OCI-LY7 (cell line): ENCODE results near the gene KRT31. TPM values are rescaled to one million over a fixed set of nuclear protein-coding genes. Genes with fewer than 3 reads are reported as not detected.

Source experiments
- BruUV-seq: library from RNA; stranded (reverse); fragments of 400-500 nt; replicated peaks from 2 replicates; lab custom pipeline; 2021; lab: Mats Ljungman, UMichigan
- CTCF ChIA-PET: fragments of 300-600 bp; sonication (Branson Sonifier 250); formaldehyde crosslinking; loops from one replicate; lab custom pipeline; 2022; ENCODE audit warnings: antibody characterized with exemption; ENCODE audit not compliant: unreplicated experiment; lab: Charles Lee
- POLR2A ChIA-PET: fragments of 300-600 bp; sonication (Branson Sonifier 250); formaldehyde crosslinking; loops from one replicate; lab custom pipeline; 2022; ENCODE audit warnings: antibody characterized with exemption; lab: Charles Lee
- DNase-seq: peaks from one replicate; pipeline ENCODE4 v3.0.0-alpha.2; 2015; ENCODE audit warnings: low spot score
- H2AFZ ChIP-seq: fragments of 200-600 bp; sonication (generic), shearing (Covaris generic); 2 replicates; pipeline ENCODE4 v1.6.1; 2014; ENCODE audit warnings: mild to moderate bottlenecking, antibody characterized with exemption, low read length, moderate library complexity
- H3K27ac ChIP-seq: fragments of 200-600 bp; sonication (generic); 2 replicates; pipeline ENCODE4 v1.5.1; 2014; ENCODE audit warnings: mixed run types, low read depth, mild to moderate bottlenecking, moderate library complexity, low read length, inconsistent platforms; ENCODE audit not compliant: poor library complexity, severe bottlenecking
- H3K36me3 ChIP-seq: fragments of 200-600 bp; sonication (generic); 2 replicates; pipeline ENCODE4 v1.6.1; 2014; ENCODE audit warnings: mild to moderate bottlenecking, antibody characterized with exemption, low read length, moderate library complexity, mixed read lengths; ENCODE audit not compliant: insufficient read depth
- H3K4me1 ChIP-seq: fragments of 200-600 bp; sonication (generic); 2 replicates; pipeline ENCODE4 v1.5.1; 2014; ENCODE audit warnings: mild to moderate bottlenecking, low read length; ENCODE audit not compliant: insufficient read depth, poor library complexity, severe bottlenecking
- H3K4me2 ChIP-seq: fragments of 200-600 bp; sonication (generic); 2 replicates; pipeline ENCODE4 v1.6.1; 2014; ENCODE audit warnings: mild to moderate bottlenecking, low read length
- H3K4me3 ChIP-seq: fragments of 200-600 bp; sonication (generic); 2 replicates; pipeline ENCODE4 v1.5.1; 2014; ENCODE audit warnings: mild to moderate bottlenecking, low read depth, low read length; ENCODE audit not compliant: poor library complexity, severe bottlenecking
- H3K79me2 ChIP-seq: fragments of 200-600 bp; sonication (generic); 2 replicates; pipeline ENCODE4 v1.6.1; 2016; ENCODE audit warnings: low read depth, mild to moderate bottlenecking, low read length, moderate library complexity, mixed read lengths; ENCODE audit not compliant: insufficient read depth
- H3K9me2 ChIP-seq: fragments of 200-600 bp; sonication (generic); 2 replicates; pipeline ENCODE4 v1.6.1; 2016; ENCODE audit warnings: mild to moderate bottlenecking, low read length, mixed read lengths; ENCODE audit not compliant: insufficient read depth
- H3K9me3 ChIP-seq: fragments of 200-600 bp; sonication (generic); 2 replicates; pipeline ENCODE4 v1.6.1; 2014; ENCODE audit warnings: mild to moderate bottlenecking, mixed run types, low read length, mixed read lengths
- H4K20me1 ChIP-seq: fragments of 200-600 bp; sonication (generic); 2 replicates; pipeline ENCODE4 v1.6.1; 2014; ENCODE audit warnings: mild to moderate bottlenecking, antibody characterized with exemption, low read length, moderate library complexity, mixed read lengths; ENCODE audit not compliant: insufficient read depth
- CTCF ChIP-seq: fragments of 200-600 bp; sonication (generic); conservative IDR thresholded peaks from 2 replicates; pipeline ENCODE4 v1.5.1; 2014; ENCODE audit warnings: mild to moderate bottlenecking, antibody characterized with exemption, low read length, moderate library complexity, mixed read lengths
- EZH2phosphoT487 ChIP-seq: fragments of 200-600 bp; sonication (generic); IDR thresholded peaks from 2 replicates; pipeline ENCODE4 v1.6.1; 2018; ENCODE audit warnings: low read depth, borderline replicate concordance, mild to moderate bottlenecking, mixed run types, antibody characterized with exemption, low read length, moderate library complexity, mixed read lengths
- intact Hi-C: fragments of 100-400 bp; cut with micrococcal nuclease; formaldehyde crosslinking; loops from one replicate; pipeline ENCODE4 v1.10.0; 2022; ENCODE audit not compliant: unreplicated experiment
- total RNA-seq, 2 experiments: library from RNA; depleted of rRNA in 1 of 2; stranded (reverse); fragments of >200 nt in 1 of 2; shearing (Covaris generic) in 1 of 2; gene quantifications; 2 replicates each; pipeline ENCODE4 v1.2.3, GENCODE V29; 2014 to 2022

The KRT31 gene
- total RNA-seq, 2 experiments from 2014 or later: not detected

GRCh38 chr17:41406205-41406604 lies 8.8 kb upstream of the KRT31 start:
- Histone ChIP-seq H3K36me3 (no peaks in the 10 kb centered on the region), H4K20me1 (no peaks in the 10 kb centered on the region), H3K9me3 (no peaks in the 10 kb centered on the region), H2AFZ (no peak overlapping the region), H3K9me2 (no peaks in the 10 kb centered on the region), H3K79me2 (no peaks in the 10 kb centered on the region), H3K4me1 (no peaks in the 10 kb centered on the region), H3K4me3 (no peak overlapping the region), H3K4me2 (no peak overlapping the region), H3K27ac (no peak overlapping the region)
- intact Hi-C loops: no loop called here
- BruUV-seq: no TSS peak
- CTCF ChIA-PET: no interaction called here
- no peak for DNase-seq
- POLR2A ChIA-PET: no interaction called here
- TF ChIP-seq EZH2phosphoT487: no peak
- no peak for TF ChIP-seq CTCF

- H3K27ac ChIP-seq: no peak overlapping the region
- no peaks in the 10 kb centered on the region for H3K9me3 ChIP-seq
- H3K4me1 ChIP-seq: no peaks in the 10 kb centered on the region
- intact Hi-C loops: no loop called here
- no peak overlapping the region for H3K4me3 ChIP-seq
- no peak for DNase-seq
- no peak overlapping the region for H2AFZ ChIP-seq
- no peaks in the 10 kb centered on the region for H4K20me1 ChIP-seq
- TF ChIP-seq CTCF (no peak), EZH2phosphoT487 (no peak)
- no peaks in the 10 kb centered on the region for H3K9me2 ChIP-seq
- H3K36me3 ChIP-seq: no peaks in the 10 kb centered on the region
- BruUV-seq: no TSS peak
- H3K4me2 ChIP-seq: no peak overlapping the region
- CTCF ChIA-PET: no interaction called here
- H3K79me2 ChIP-seq: no peaks in the 10 kb centered on the region
- POLR2A ChIA-PET: interaction anchor here (1.1 kb wide), 1 partner anchor 11 kb away, joined by 3 read pairs; no protein-coding TSS in a partner anchor
Observed at GRCh38 chr17:41404024-41404671, 6.7 kb upstream of the KRT31 start.

- H2AFZ ChIP-seq: no peak overlapping the region
- TF ChIP-seq CTCF (no peak), EZH2phosphoT487 (no peak)
- no peaks in the 10 kb centered on the region for H4K20me1 ChIP-seq
- H3K79me2 ChIP-seq: no peaks in the 10 kb centered on the region
- H3K4me3 ChIP-seq: no peak overlapping the region
- DNase-seq: no peak
- no peaks in the 10 kb centered on the region for H3K36me3 ChIP-seq
- CTCF ChIA-PET: no interaction called here
- H3K27ac ChIP-seq: no peak overlapping the region
- H3K4me1 ChIP-seq: no peaks in the 10 kb centered on the region
- H3K9me2 ChIP-seq: no peaks in the 10 kb centered on the region
- no TSS peak for BruUV-seq
- POLR2A ChIA-PET: interaction anchor here (1.1 kb wide), 1 partner anchor 11 kb away, joined by 3 read pairs; no protein-coding TSS in a partner anchor
- intact Hi-C loops: no loop called here
- no peaks in the 10 kb centered on the region for H3K9me3 ChIP-seq
- H3K4me2 ChIP-seq: no peak overlapping the region
Observed at GRCh38 chr17:41403404-41404023, 6.1 kb upstream of the KRT31 start.
